Hindlimb muscle (tissue), 1 donor: ENCODE measurements around the gene GGTLC1. TPM values are rescaled to one million over a fixed set of nuclear protein-coding genes. Genes with fewer than 3 reads are reported as not detected.
"Not testable (repeated sequence)": the region's sequence is repeated elsewhere in the genome, so short reads cannot be mapped to it uniquely, and the experiment has no call there.

ENCODE experiments used
- DNase-seq: peaks from one replicate; pipeline ENCODE4 v3.0.0-alpha.2; 2013
- polyA plus RNA-seq: library from polyadenylated mRNA; unstranded; fragments of 120-200 nt; gene quantifications from one replicate; pipeline ENCODE4 v1.2.1, GENCODE V29; 2013; ENCODE audit not compliant: insufficient read length

The GGTLC1 gene
- polyA plus RNA-seq: not detected

- no peak for DNase-seq
These were observed at the start of gene GGTLC1 for GRCh38 chr20:23988561-23988960. Gene GGTLC1 (minus strand): TSS chr20:23988779. CDS start chr20:23986611, 2,168 bp downstream.

- no peak for DNase-seq
These were observed 46.2 kb upstream of the GGTLC1 start for GRCh38 chr20:24034820-24035219.

GRCh38 chr20:24033565-24033964 is 45.0 kb upstream of the GGTLC1 start:
- no peak for DNase-seq

GRCh38 chr20:24033151-24033550 is 44.6 kb upstream of the GGTLC1 start:
- DNase-seq: no peak

GRCh38 chr20:24032400-24032898 is 43.9 kb upstream of the GGTLC1 start:
- DNase-seq: no peak

- peak; percentile 44 for DNase-seq
These were observed 38.6 kb upstream of the GGTLC1 start for GRCh38 chr20:24027229-24027628.

- DNase-seq: no peak
These were observed 34.1 kb upstream of the GGTLC1 start for GRCh38 chr20:24022621-24023180.

- no peak for DNase-seq
These were observed 30.2 kb upstream of the GGTLC1 start for GRCh38 chr20:24018796-24019195.

GRCh38 chr20:24017458-24017755 is 28.8 kb upstream of the GGTLC1 start:
- no peak for DNase-seq

GRCh38 chr20:24016607-24017457 is 28.3 kb upstream of the GGTLC1 start:
- DNase-seq: no peak

- no peak for DNase-seq
These were observed 25.4 kb upstream of the GGTLC1 start for GRCh38 chr20:24013953-24014352.

- DNase-seq: no peak
These were observed 22.7 kb upstream of the GGTLC1 start for GRCh38 chr20:24011282-24011681.

- no peak for DNase-seq
These were observed 19.2 kb upstream of the GGTLC1 start for GRCh38 chr20:24007758-24008157.

GRCh38 chr20:24007073-24007595 is 18.6 kb upstream of the GGTLC1 start:
- DNase-seq: no peak

- no peak for DNase-seq
These were observed 18.0 kb upstream of the GGTLC1 start for GRCh38 chr20:24006626-24007025.

GRCh38 chr20:24004471-24004870 is 15.9 kb upstream of the GGTLC1 start:
- DNase-seq: no peak

GRCh38 chr20:24002896-24003295 is 14.3 kb upstream of the GGTLC1 start:
- no peak for DNase-seq

GRCh38 chr20:24001712-24002405 is 13.3 kb upstream of the GGTLC1 start:
- no peak for DNase-seq

- no peak for DNase-seq
These were observed 10.3 kb upstream of the GGTLC1 start for GRCh38 chr20:23998844-23999243.

- no peak for DNase-seq
These were observed 9.8 kb upstream of the GGTLC1 start for GRCh38 chr20:23998392-23998791.

GRCh38 chr20:23995905-23996666 is 7.5 kb upstream of the GGTLC1 start:
- peak; percentile 29 for DNase-seq

GRCh38 chr20:23995291-23995690 is 6.7 kb upstream of the GGTLC1 start:
- DNase-seq: not testable (repeated sequence)
